GM12872 (cell line): ENCODE measurements around the gene EIF4A3.

Experiments used
- TF ChIP-seq, protein P1 (sequence below): IDR thresholded peaks from 3 replicates; pipeline ENCODE4 v1.5.1; 2011; ENCODE audit warnings: low read depth, mild to moderate bottlenecking, low read length, moderate library complexity; ENCODE audit not compliant: insufficient read depth

EIF4A3 gene

DNA sequence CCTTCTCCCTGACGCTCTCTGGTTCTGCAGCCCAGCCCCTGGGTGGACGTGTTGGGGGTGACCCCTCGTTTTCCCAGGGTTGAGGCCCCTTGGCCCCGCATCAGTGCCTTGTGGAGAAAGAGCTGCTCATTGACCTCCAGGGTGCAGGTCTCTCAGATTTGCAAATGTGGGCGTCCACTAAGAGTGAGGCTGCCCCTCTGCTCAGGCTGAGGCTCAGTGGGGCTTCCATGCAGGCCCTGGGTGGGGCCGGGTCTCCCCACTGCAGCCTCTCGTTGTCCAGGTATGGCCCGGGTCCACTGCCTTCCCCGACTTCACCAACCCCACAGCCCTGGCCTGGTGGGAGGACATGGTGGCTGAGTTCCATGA is 36.5 kb downstream of the EIF4A3 start:
- TF ChIP-seq, protein P1, sequence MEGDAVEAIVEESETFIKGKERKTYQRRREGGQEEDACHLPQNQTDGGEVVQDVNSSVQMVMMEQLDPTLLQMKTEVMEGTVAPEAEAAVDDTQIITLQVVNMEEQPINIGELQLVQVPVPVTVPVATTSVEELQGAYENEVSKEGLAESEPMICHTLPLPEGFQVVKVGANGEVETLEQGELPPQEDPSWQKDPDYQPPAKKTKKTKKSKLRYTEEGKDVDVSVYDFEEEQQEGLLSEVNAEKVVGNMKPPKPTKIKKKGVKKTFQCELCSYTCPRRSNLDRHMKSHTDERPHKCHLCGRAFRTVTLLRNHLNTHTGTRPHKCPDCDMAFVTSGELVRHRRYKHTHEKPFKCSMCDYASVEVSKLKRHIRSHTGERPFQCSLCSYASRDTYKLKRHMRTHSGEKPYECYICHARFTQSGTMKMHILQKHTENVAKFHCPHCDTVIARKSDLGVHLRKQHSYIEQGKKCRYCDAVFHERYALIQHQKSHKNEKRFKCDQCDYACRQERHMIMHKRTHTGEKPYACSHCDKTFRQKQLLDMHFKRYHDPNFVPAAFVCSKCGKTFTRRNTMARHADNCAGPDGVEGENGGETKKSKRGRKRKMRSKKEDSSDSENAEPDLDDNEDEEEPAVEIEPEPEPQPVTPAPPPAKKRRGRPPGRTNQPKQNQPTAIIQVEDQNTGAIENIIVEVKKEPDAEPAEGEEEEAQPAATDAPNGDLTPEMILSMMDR = no peak

- TF ChIP-seq, protein P1 = no peak
Observed at GRCh38 chr17:80109713-80110446, 37.0 kb downstream of the EIF4A3 start.

- TF ChIP-seq, protein P1 = no peak
Observed at GRCh38 chr17:80109066-80109660, 37.8 kb downstream of the EIF4A3 start.

- TF ChIP-seq, protein P1 = no peak
Observed at GRCh38 chr17:80108036-80108971, 38.6 kb downstream of the EIF4A3 start.

DNA sequence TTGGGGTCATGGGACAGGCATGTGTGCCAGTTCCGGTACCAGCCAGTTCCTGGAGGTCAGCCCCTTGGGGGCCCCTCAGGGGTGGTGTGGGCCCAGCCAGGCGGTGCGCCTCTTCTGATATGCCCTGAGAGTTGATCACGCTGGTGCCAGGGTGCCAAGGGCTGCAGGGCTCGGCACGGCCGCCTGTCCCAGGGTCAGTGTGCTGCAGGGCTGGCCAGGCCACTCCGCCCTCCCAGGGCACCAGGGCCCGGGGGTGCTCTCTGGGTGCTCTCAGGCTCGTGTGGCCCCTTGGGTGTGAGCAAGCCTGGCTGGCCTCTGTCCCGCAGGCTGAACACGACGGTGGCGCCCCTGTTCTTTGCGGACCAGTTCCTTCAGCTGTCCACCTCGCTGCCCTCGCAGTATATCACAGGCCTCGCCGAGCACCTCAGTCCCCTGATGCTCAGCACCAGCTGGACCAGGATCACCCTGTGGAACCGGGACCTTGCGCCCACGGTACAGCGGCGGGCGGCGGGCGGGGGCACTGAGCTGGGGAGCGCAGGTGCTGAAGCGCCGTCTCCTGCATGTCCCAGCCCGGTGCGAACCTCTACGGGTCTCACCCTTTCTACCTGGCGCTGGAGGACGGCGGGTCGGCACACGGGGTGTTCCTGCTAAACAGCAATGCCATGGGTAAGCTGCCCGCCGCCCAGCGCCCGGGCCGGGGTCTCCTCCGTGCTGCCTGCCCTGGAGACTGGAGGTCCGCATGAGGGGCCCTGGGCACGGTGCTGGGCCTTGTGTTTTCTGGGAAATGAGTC is 39.5 kb downstream of the EIF4A3 start:
- TF ChIP-seq, protein P1 = no peak

DNA sequence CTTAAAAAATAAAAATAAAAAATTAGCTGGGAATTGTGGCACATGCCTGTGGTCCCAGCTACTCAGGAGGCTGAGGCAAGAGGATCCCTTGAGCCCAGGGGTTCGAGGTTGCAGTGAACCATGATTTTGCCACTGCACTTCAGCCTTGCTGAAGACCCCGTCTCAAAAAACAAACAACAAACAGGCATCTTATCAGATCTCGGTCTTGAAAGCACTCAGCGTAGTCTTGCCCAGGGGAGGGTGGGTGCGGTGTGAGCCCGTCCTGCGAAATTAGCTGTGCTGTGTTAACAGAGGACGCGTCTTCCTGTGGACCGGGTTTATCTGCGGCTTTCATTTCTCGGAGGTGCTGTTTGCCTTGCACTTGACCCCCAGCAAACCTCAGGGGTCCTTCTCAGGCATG is 40.2 kb downstream of the EIF4A3 start:
- TF ChIP-seq, protein P1 = no peak
